Body of pancreas (tissue), 4 donors: ENCODE measurements around the gene SSX2IP. TPM values are rescaled to one million over a fixed set of nuclear protein-coding genes. Genes with fewer than 3 reads are reported as not detected.
A peak's percentile ranks its signal among the peaks of the same experiment; 100 is the strongest.

Experiments
- ATAC-seq: fragments of 150-250 bp; one replicate; pipeline ENCODE4 v1.9.1; 2016
- DNase-seq, 4 donors: peaks; one replicate each; pipeline ENCODE4 v3.0.0-alpha.2; 2019
- H3K27ac ChIP-seq, 4 donors: fragments of 200-600 bp; sonication (generic); 1 replicate in 3 of 4; 2 replicates in 1 of 4; pipeline versions ENCODE4 v1.5.1 to v1.6.1; 2016 to 2019; ENCODE audit warnings: mild to moderate bottlenecking in 1 of 4, mixed read lengths in 1 of 4, moderate library complexity in 1 of 4
- H3K27me3 ChIP-seq, 2 donors: fragments of 200-600 bp; sonication (generic); one replicate each; pipeline ENCODE4 v1.6.0; 2016; ENCODE audit warnings: mild to moderate bottlenecking in 1 of 2
- H3K36me3 ChIP-seq, 2 donors: fragments of 200-600 bp; sonication (generic); replicated peaks in 1 of 2; 2 replicates each; pipeline ENCODE4 v1.5.1; 2016; ENCODE audit warnings: low read depth in 2 of 2; ENCODE audit not compliant: insufficient read depth in 1 of 2
- H3K4me1 ChIP-seq: fragments of 200-600 bp; sonication (generic); one replicate; pipeline ENCODE4 v1.6.0; 2016
- H3K4me3 ChIP-seq, 2 donors: fragments of 200-600 bp; sonication (generic); 1 replicate in 1 of 2; 2 replicates in 1 of 2; pipeline ENCODE4 v1.5.1; 2016 to 2019
- H3K9me3 ChIP-seq, 3 donors: fragments of 200-600 bp; sonication (generic); 1 replicate in 2 of 3; 2 replicates in 1 of 3; pipeline ENCODE4 v1.5.1; 2016
- POLR2A ChIP-seq, 3 donors: fragments of 450-650 bp; IDR thresholded peaks; one replicate each; pipeline ENCODE4 v1.6.1; 2016; ENCODE audit warnings: antibody characterized with exemption in 3 of 3, mild to moderate bottlenecking in 2 of 3
- WGBS, 2 donors: methylation state at CpG; one replicate each; pipeline ENCODE4 v1.1.5; 2017; 5-methylcytosine and 5-hydroxymethylcytosine counted together
- intact Hi-C: fragments of 100-400 bp; cut with DNase I; formaldehyde crosslinking; loops from one replicate; pipeline ENCODE4 v1.15.1; 2023
- total RNA-seq, 2 donors: library from RNA; depleted of rRNA; stranded (reverse); fragments of >200 nt; gene quantifications; one replicate each; pipeline ENCODE4 v1.1.0, GENCODE V29; 2016
- TF ChIP-seq, protein P1 (sequence below), 7 experiments: fragments of 450-650 bp in 4 of 7; fragments of 200-600 bp in 3 of 7; sonication (generic) in 3 of 7; IDR thresholded peaks; one replicate each; pipeline ENCODE4 v1.5.1; 2016 to 2019; ENCODE audit warnings: antibody characterized with exemption in 7 of 7

Gene SSX2IP
- 1 to 10 TPM; 4.6 to 6.0 TPM for total RNA-seq

DNA sequence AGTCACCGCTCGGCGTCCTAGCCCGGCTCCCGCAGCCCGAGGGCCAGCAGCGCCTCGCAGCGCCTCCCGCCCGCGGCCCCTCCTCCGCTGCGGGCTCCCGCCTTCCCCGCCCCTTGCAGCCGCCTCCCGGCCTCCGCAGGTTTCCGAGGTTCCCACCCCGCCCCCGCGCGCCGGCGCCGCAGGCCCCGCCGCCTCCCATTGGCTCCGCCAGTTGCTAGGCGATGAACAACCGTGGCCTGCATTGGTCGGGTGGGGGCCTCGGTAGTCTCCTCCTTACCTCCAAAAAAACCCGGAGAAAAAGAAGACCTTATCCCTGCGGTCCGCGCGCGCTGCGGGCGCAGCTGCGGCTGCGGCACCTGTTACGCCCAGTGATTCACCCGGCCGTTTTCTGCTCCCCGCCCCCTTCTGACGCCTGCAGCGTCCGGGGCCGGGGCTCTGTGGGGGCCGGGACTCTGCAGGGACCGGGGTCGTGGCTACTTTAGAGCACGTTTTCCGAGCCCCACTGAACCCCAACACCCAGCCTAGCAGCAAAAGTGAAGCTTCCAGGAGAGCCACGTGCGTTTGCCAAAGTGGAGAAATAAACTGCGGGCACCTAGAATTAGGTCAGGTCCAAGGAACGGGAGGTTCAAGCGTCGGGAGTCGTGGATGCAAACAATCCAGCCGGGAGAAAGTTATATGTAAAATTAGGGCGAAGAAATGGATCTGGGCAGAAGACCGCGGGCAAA is at the start of gene SSX2IP:
SSX2IP (minus strand) TSS at position 65 of the 725 bp plus-strand sequence. CDS start 19,242 bp downstream, outside the sequence.
- ATAC-seq: peak; percentile 97

GRCh38 chr1:84738237-84738636 is 48.0 kb upstream of the SSX2IP start:
- Histone ChIP-seq H3K9me3 (no peaks in the 10 kb centered on the region), H3K4me1 (no peaks in the 10 kb centered on the region), H3K36me3 (no peaks in the 10 kb centered on the region), H3K4me3 (no peak overlapping the region), H3K27ac (no peak overlapping the region), H3K27me3 (no peaks in the 10 kb centered on the region)
- intact Hi-C loops: no loop called here
- DNase-seq: no peak
- TF ChIP-seq, protein P1, sequence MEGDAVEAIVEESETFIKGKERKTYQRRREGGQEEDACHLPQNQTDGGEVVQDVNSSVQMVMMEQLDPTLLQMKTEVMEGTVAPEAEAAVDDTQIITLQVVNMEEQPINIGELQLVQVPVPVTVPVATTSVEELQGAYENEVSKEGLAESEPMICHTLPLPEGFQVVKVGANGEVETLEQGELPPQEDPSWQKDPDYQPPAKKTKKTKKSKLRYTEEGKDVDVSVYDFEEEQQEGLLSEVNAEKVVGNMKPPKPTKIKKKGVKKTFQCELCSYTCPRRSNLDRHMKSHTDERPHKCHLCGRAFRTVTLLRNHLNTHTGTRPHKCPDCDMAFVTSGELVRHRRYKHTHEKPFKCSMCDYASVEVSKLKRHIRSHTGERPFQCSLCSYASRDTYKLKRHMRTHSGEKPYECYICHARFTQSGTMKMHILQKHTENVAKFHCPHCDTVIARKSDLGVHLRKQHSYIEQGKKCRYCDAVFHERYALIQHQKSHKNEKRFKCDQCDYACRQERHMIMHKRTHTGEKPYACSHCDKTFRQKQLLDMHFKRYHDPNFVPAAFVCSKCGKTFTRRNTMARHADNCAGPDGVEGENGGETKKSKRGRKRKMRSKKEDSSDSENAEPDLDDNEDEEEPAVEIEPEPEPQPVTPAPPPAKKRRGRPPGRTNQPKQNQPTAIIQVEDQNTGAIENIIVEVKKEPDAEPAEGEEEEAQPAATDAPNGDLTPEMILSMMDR (IDR thresholded peaks at IDR 0.05): no peak
- TF ChIP-seq POLR2A (IDR thresholded peaks at IDR 0.05): no peak
- no peak for ATAC-seq
- 92 to 93% methylated on average over 13 of the region's 13 CpGs for WGBS, 2 donors

More for the DNA sequence above, at the start of gene SSX2IP:
- peak within 1 kb of the TSS; percentile 63 to 89 for H3K4me3 ChIP-seq
- TF ChIP-seq POLR2A (IDR thresholded peaks at IDR 0.05): peak; percentile 38 to 69 (median 69)
- TF ChIP-seq, protein P1 (IDR thresholded peaks at IDR 0.05): no peak
- H3K36me3 ChIP-seq: no peaks in the 10 kb centered on the region
- no peaks in the 10 kb centered on the region for H3K27me3 ChIP-seq
- H3K27ac ChIP-seq: peak within 1 kb of the TSS; percentile 67 to 90 (median 87)
- WGBS, 2 donors: 0 to 1% methylated on average over 13 to 62 of the region's 68 CpGs
- peak; percentile 99 for DNase-seq
- H3K9me3 ChIP-seq: no peaks in the 10 kb centered on the region
- H3K4me1 ChIP-seq: peaks cover 6% of the 10 kb centered on the region
- intact Hi-C loops: no loop called here

DNA sequence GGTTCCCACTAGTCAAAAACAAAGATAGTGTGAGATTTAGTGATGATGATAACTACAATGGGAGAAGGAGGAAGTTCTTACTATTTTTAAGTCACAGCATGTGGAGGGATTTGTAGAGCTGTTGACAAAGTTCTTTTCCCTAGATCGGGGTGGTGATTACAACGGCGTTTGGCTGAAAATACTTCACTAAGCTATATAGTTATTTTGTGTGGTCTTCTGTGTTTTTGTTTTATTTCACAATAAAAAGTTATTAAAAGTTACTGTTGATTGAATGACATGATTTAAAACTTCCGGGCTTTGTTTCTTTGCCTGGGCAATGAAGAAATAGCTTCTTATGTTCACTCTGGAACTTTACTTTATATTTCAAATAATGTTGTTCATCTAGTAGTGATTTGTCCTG is 47.3 kb upstream of the SSX2IP start:
- H3K4me3 ChIP-seq: no peak overlapping the region
- ATAC-seq: no peak
- H3K9me3 ChIP-seq: no peaks in the 10 kb centered on the region
- 65 to 78% methylated on average over 4 of the region's 4 CpGs for WGBS, 2 donors
- TF ChIP-seq POLR2A (IDR thresholded peaks at IDR 0.05): no peak
- TF ChIP-seq, protein P1 (IDR thresholded peaks at IDR 0.05): no peak
- no peak overlapping the region for H3K27ac ChIP-seq
- DNase-seq: no peak
- no peaks in the 10 kb centered on the region for H3K36me3 ChIP-seq
- no peaks in the 10 kb centered on the region for H3K4me1 ChIP-seq
- intact Hi-C loops: no loop called here
- H3K27me3 ChIP-seq: no peaks in the 10 kb centered on the region

DNA sequence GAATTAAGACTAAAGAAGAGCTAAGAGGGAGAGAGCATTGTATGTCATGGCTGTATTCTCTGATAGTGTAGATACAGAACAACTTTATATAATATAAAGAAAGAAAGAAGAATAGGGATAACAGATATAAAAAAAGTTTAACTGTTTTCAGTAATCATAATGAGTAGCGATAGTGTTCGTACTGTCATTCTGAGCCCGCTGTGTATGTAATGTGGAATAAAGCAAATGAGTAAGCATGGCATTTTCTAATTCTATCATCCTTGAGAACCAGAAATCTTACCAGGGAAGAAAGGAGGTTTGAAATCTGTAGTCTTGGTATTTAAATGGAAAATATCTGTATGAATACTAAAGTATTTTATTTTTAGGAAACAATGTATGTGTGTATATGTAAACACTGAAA is 46.7 kb upstream of the SSX2IP start:
- Histone ChIP-seq H3K27ac (no peak overlapping the region), H3K36me3 (no peaks in the 10 kb centered on the region), H3K4me1 (no peaks in the 10 kb centered on the region), H3K4me3 (no peak overlapping the region), H3K27me3 (no peaks in the 10 kb centered on the region), H3K9me3 (no peaks in the 10 kb centered on the region)
- intact Hi-C loops: no loop called here
- DNase-seq (no peak), ATAC-seq (no peak)
- no peak for TF ChIP-seq POLR2A (IDR thresholded peaks at IDR 0.05)
- TF ChIP-seq, protein P1 (IDR thresholded peaks at IDR 0.05): no peak
- WGBS, 2 donors: 93 to 95% methylated on average over 3 of the region's 3 CpGs

DNA sequence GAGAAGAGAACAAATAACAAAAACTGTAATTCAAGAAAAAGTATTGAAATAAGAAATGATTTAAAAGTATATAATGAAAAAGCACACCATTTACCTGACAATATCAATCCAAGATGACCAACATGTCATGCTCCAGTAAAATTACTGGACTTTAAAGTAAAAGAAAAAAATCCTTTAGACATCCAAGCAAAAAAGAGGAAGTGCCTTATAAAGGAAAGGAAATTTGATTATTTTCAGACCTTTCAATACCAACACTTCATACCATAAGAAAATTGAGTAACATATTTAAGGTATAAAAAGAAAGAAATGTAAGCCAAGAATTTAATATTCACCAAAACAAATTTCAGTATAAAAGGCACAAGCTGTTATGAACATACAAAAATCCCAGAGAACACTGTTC is 46.2 kb upstream of the SSX2IP start:
- no peak for ATAC-seq
- intact Hi-C loops: no loop called here
- Histone ChIP-seq H3K27ac (no peak overlapping the region), H3K4me1 (no peaks in the 10 kb centered on the region), H3K27me3 (no peaks in the 10 kb centered on the region), H3K4me3 (no peak overlapping the region), H3K36me3 (no peaks in the 10 kb centered on the region), H3K9me3 (no peaks in the 10 kb centered on the region)
- DNase-seq: no peak
- TF ChIP-seq, protein P1 (IDR thresholded peaks at IDR 0.05): no peak
- no peak for TF ChIP-seq POLR2A (IDR thresholded peaks at IDR 0.05)
